Measurements from ENCODE around the gene POU2F3. TPM values are rescaled to one million over a fixed set of nuclear protein-coding genes. Genes with fewer than 3 reads are reported as not detected.
"Not testable (repeated sequence)": the region's sequence is repeated elsewhere in the genome, so short reads cannot be mapped to it uniquely, and the experiment has no call there.

POU2F3 gene
- total RNA-seq, 8 experiments from 2014 or later = 0.38 to 40.1 (median 3.4) TPM; not detected in 2

GRCh38 chr11:120249279-120250262, 9.6 kb downstream of the POU2F3 start:
- no peak overlapping the region for H3K4me3 ChIP-seq
- no peak overlapping the region for H3K27ac ChIP-seq
- peaks cover 0 to 1% of the 10 kb centered on the region in 2 donors for H3K4me1 ChIP-seq (replicated peaks in 1 of 2)
- 29 to 83% (median 75%) methylated on average over 1 to 8 of the region's 8 CpGs for WGBS, 10 experiments
- in situ Hi-C loops (cut with MboI; ENCODE audit: low pct_unique_long_range_greater_than_20kb in 2 of 9, low sequenced_read_pairs in 9 of 9, unreplicated experiment in 9 of 9) = loop anchor here in 1 of 9 experiments (10.0 kb wide), 1 partner anchor 45 kb away; no protein-coding TSS in a partner anchor
- no peak for ATAC-seq (replicated peaks in 6 of 8)

- in situ Hi-C loops (cut with MboI; ENCODE audit: low pct_unique_long_range_greater_than_20kb in 2 of 9, low sequenced_read_pairs in 9 of 9, unreplicated experiment in 9 of 9); ATAC-seq (replicated peaks in 6 of 8); H3K4me3 ChIP-seq; H3K27ac ChIP-seq: not testable (repeated sequence)
- 60 to 100% (median 89%) methylated on average over 1 to 9 of the region's 13 CpGs; no CpG with 5 or more reads in 3 of the 10 experiments for WGBS, 10 experiments
- H3K4me1 ChIP-seq (replicated peaks in 1 of 2) = peaks cover 16 to 19% of the 10 kb centered on the region in 2 donors
These were observed 13.4 kb downstream of the POU2F3 start for GRCh38 chr11:120253377-120253776.

GRCh38 chr11:120254788-120255518, 15.0 kb downstream of the POU2F3 start:
- 0 to 50% (median 0%) methylated on average over 1 to 5 of the region's 13 CpGs; no CpG with 5 or more reads in 4 of the 10 experiments for WGBS, 10 experiments
- Histone ChIP-seq H3K4me3 (no peak overlapping the region), H3K27ac (no peak overlapping the region), H3K4me1 (replicated peaks in 1 of 2) (peaks cover 16 to 19% of the 10 kb centered on the region in 2 donors)
- ATAC-seq (replicated peaks in 6 of 8) = peak; percentile 86 to 97 (median 91)
- in situ Hi-C loops (cut with MboI; ENCODE audit: low pct_unique_long_range_greater_than_20kb in 2 of 9, low sequenced_read_pairs in 9 of 9, unreplicated experiment in 9 of 9) = no loop called here

- WGBS, 10 experiments = 0 to 100% (median 15%) methylated on average over 1 to 5 of the region's 9 CpGs; no CpG with 5 or more reads in 4 of the 10 experiments
- peak in 4 of 8 experiments; percentile 53 to 65 (median 58) for ATAC-seq (replicated peaks in 6 of 8)
- peaks cover 16 to 19% of the 10 kb centered on the region in 2 donors for H3K4me1 ChIP-seq (replicated peaks in 1 of 2)
- H3K27ac ChIP-seq = no peak overlapping the region
- in situ Hi-C loops (cut with MboI; ENCODE audit: low pct_unique_long_range_greater_than_20kb in 2 of 9, low sequenced_read_pairs in 9 of 9, unreplicated experiment in 9 of 9) = no loop called here
- H3K4me3 ChIP-seq = no peak overlapping the region
These were observed 15.6 kb downstream of the POU2F3 start for GRCh38 chr11:120255519-120255866.

- WGBS, 10 experiments = 23 to 90% (median 70%) methylated on average over 1 to 3 of the region's 4 CpGs; no CpG with 5 or more reads in 4 of the 10 experiments
- Histone ChIP-seq H3K4me1 (replicated peaks in 1 of 2) (peaks cover 16 to 19% of the 10 kb centered on the region in 2 donors), H3K4me3 (no peak overlapping the region), H3K27ac (no peak overlapping the region)
- peak in 1 of 8 experiments; percentile 25 for ATAC-seq (replicated peaks in 6 of 8)
- in situ Hi-C loops (cut with MboI; ENCODE audit: low pct_unique_long_range_greater_than_20kb in 2 of 9, low sequenced_read_pairs in 9 of 9, unreplicated experiment in 9 of 9) = no loop called here
These were observed 16.2 kb downstream of the POU2F3 start for GRCh38 chr11:120256178-120256577.

GRCh38 chr11:120256779-120257178, 16.8 kb downstream of the POU2F3 start:
- no peak overlapping the region for H3K4me3 ChIP-seq
- H3K4me1 ChIP-seq (replicated peaks in 1 of 2) = peaks cover 16 to 19% of the 10 kb centered on the region in 2 donors
- in situ Hi-C loops (cut with MboI; ENCODE audit: low pct_unique_long_range_greater_than_20kb in 2 of 9, low sequenced_read_pairs in 9 of 9, unreplicated experiment in 9 of 9) = no loop called here
- 75 to 100% (median 95%) methylated on average over 1 to 2 of the region's 2 CpGs; no CpG with 5 or more reads in 4 of the 10 experiments for WGBS, 10 experiments
- H3K27ac ChIP-seq = no peak overlapping the region
- ATAC-seq (replicated peaks in 6 of 8) = no peak

- WGBS, 10 experiments = 60 to 100% (median 89%) methylated on average over 1 to 7 of the region's 9 CpGs; no CpG with 5 or more reads in 3 of the 10 experiments
- H3K4me3 ChIP-seq = no peak overlapping the region
- in situ Hi-C loops (cut with MboI; ENCODE audit: low pct_unique_long_range_greater_than_20kb in 2 of 9, low sequenced_read_pairs in 9 of 9, unreplicated experiment in 9 of 9) = no loop called here
- ATAC-seq (replicated peaks in 6 of 8) = no peak
- peaks cover 16 to 19% of the 10 kb centered on the region in 2 donors for H3K4me1 ChIP-seq (replicated peaks in 1 of 2)
- no peak overlapping the region for H3K27ac ChIP-seq
These were observed 17.4 kb downstream of the POU2F3 start for GRCh38 chr11:120257346-120257745.

GRCh38 chr11:120258661-120259060, 18.7 kb downstream of the POU2F3 start:
- no peak overlapping the region for H3K4me3 ChIP-seq
- WGBS, 10 experiments = 40 to 86% (median 76%) methylated on average over 1 to 3 of the region's 3 CpGs; no CpG with 5 or more reads in 2 of the 10 experiments
- ATAC-seq (replicated peaks in 6 of 8) = no peak
- H3K4me1 ChIP-seq (replicated peaks in 1 of 2) = peaks cover 16 to 19% of the 10 kb centered on the region in 2 donors
- H3K27ac ChIP-seq = no peak overlapping the region
- in situ Hi-C loops (cut with MboI; ENCODE audit: low pct_unique_long_range_greater_than_20kb in 2 of 9, low sequenced_read_pairs in 9 of 9, unreplicated experiment in 9 of 9) = no loop called here

- in situ Hi-C loops (cut with MboI; ENCODE audit: low pct_unique_long_range_greater_than_20kb in 2 of 9, low sequenced_read_pairs in 9 of 9, unreplicated experiment in 9 of 9) = no loop called here
- Histone ChIP-seq H3K27ac (no peak overlapping the region), H3K4me1 (replicated peaks in 1 of 2) (peaks cover 16 to 19% of the 10 kb centered on the region in 2 donors), H3K4me3 (no peak overlapping the region)
- WGBS, 10 experiments = 66 to 83% (median 82%) methylated on average over 1 to 3 of the region's 3 CpGs; no CpG with 5 or more reads in 6 of the 10 experiments
- no peak for ATAC-seq (replicated peaks in 6 of 8)
These were observed 19.3 kb downstream of the POU2F3 start for GRCh38 chr11:120259241-120259640.

- Histone ChIP-seq H3K27ac (no peak overlapping the region), H3K4me3 (no peak overlapping the region), H3K4me1 (replicated peaks in 1 of 2) (peaks cover 11 to 13% of the 10 kb centered on the region in 2 donors)
- 60 to 100% (median 92%) methylated on average over 1 to 3 of the region's 7 CpGs; no CpG with 5 or more reads in 5 of the 10 experiments for WGBS, 10 experiments
- ATAC-seq (replicated peaks in 6 of 8) = no peak
- in situ Hi-C loops (cut with MboI; ENCODE audit: low pct_unique_long_range_greater_than_20kb in 2 of 9, low sequenced_read_pairs in 9 of 9, unreplicated experiment in 9 of 9) = no loop called here
These were observed 20.1 kb downstream of the POU2F3 start for GRCh38 chr11:120259988-120260565.

- Histone ChIP-seq H3K4me1 (replicated peaks in 1 of 2) (peaks cover 7% of the 10 kb centered on the region in 2 donors), H3K27ac (no peak overlapping the region), H3K4me3 (no peak overlapping the region)
- 40 to 100% (median 83%) methylated on average over 1 to 6 of the region's 7 CpGs; no CpG with 5 or more reads in 4 of the 10 experiments for WGBS, 10 experiments
- in situ Hi-C loops (cut with MboI; ENCODE audit: low pct_unique_long_range_greater_than_20kb in 2 of 9, low sequenced_read_pairs in 9 of 9, unreplicated experiment in 9 of 9) = no loop called here
- no peak for ATAC-seq (replicated peaks in 6 of 8)
These were observed 20.7 kb downstream of the POU2F3 start for GRCh38 chr11:120260616-120261015.

- in situ Hi-C loops (cut with MboI; ENCODE audit: low pct_unique_long_range_greater_than_20kb in 2 of 9, low sequenced_read_pairs in 9 of 9, unreplicated experiment in 9 of 9) = no loop called here
- Histone ChIP-seq H3K4me1 (replicated peaks in 1 of 2) (peaks cover under 1% of the 10 kb centered on the region in 2 donors), H3K27ac (no peak overlapping the region), H3K4me3 (no peak overlapping the region)
- ATAC-seq (replicated peaks in 6 of 8) = no peak
These were observed 21.4 kb downstream of the POU2F3 start for GRCh38 chr11:120261321-120261720.

Data from motor neuron (in vitro differentiated cells).